OCI-LY1 (cell line): Measurements from ENCODE around the gene PACS2.

Experiments used
- H2AFZ ChIP-seq: fragments of 200-600 bp; sonication (generic), shearing (Covaris generic); 2 replicates; pipeline ENCODE4 v1.6.0; 2014; ENCODE audit warnings: antibody characterized with exemption, mild to moderate bottlenecking, low read length
- H3F3A ChIP-seq: fragments of 200-600 bp; sonication (generic), shearing (Covaris generic); 2 replicates; pipeline ENCODE4 v1.6.0; 2014; ENCODE audit warnings: mild to moderate bottlenecking, antibody characterized with exemption, low read length, moderate library complexity; ENCODE audit not compliant: insufficient read depth
- H3K27ac ChIP-seq: fragments of 200-600 bp; sonication (generic); 2 replicates; pipeline ENCODE4 v1.5.1; 2014; ENCODE audit warnings: low read length, mixed run types, mild to moderate bottlenecking, low read depth; ENCODE audit not compliant: poor library complexity, severe bottlenecking
- H3K27me3 ChIP-seq: fragments of 200-600 bp; sonication (generic); 2 replicates; pipeline ENCODE4 v1.6.0; 2014; ENCODE audit warnings: antibody characterized with exemption, mild to moderate bottlenecking, low read length, moderate library complexity; ENCODE audit not compliant: insufficient read depth
- H3K36me3 ChIP-seq: fragments of 200-600 bp; sonication (generic); 2 replicates; pipeline ENCODE4 v1.6.1; 2014; ENCODE audit warnings: mild to moderate bottlenecking, antibody characterized with exemption, low read length, moderate library complexity, mixed read lengths; ENCODE audit not compliant: insufficient read depth
- H3K4me1 ChIP-seq: fragments of 200-600 bp; sonication (generic); 2 replicates; pipeline ENCODE4 v1.5.1; 2014; ENCODE audit warnings: mild to moderate bottlenecking, low read length, moderate library complexity; ENCODE audit not compliant: insufficient read depth, severe bottlenecking
- H3K4me2 ChIP-seq: fragments of 200-600 bp; sonication (generic), shearing (Covaris generic); 2 replicates; pipeline ENCODE4 v1.6.1; 2014; ENCODE audit warnings: low read length
- H3K4me3 ChIP-seq: fragments of 200-600 bp; sonication (generic); 2 replicates; pipeline ENCODE4 v1.5.1; 2014; ENCODE audit warnings: low read length, low read depth, mild to moderate bottlenecking, mixed read lengths; ENCODE audit not compliant: poor library complexity, severe bottlenecking
- H3K79me2 ChIP-seq: fragments of 200-600 bp; shearing (Covaris generic); 2 replicates; pipeline ENCODE4 v1.6.1; 2016; ENCODE audit warnings: mixed run types, low read length, mixed read lengths; ENCODE audit not compliant: insufficient read depth
- H3K9ac ChIP-seq: fragments of 200-600 bp; sonication (generic), shearing (Covaris generic); 2 replicates; pipeline ENCODE4 v1.6.1; 2014; ENCODE audit warnings: mild to moderate bottlenecking, low read length, mixed read lengths
- H3K9me2 ChIP-seq: fragments of 200-600 bp; sonication (generic), shearing (Covaris generic); 2 replicates; pipeline ENCODE4 v1.6.1; 2014; ENCODE audit warnings: low read depth, mild to moderate bottlenecking, low read length, mixed read lengths
- H3K9me3 ChIP-seq: fragments of 200-600 bp; shearing (Covaris generic); 2 replicates; pipeline ENCODE4 v1.6.1; 2014; ENCODE audit warnings: low read length, mixed read lengths
- H4K20me1 ChIP-seq: fragments of 200-600 bp; sonication (generic), shearing (Covaris generic); 2 replicates; pipeline ENCODE4 v1.6.0; 2016; ENCODE audit warnings: mild to moderate bottlenecking, low read length; ENCODE audit not compliant: insufficient read depth
- EZH2 ChIP-seq: fragments of 200-600 bp; sonication (generic), shearing (Covaris generic); IDR thresholded peaks from 2 replicates; pipeline ENCODE4 v1.8.0; 2017; ENCODE audit warnings: borderline replicate concordance, mixed run types, mild to moderate bottlenecking, antibody characterized with exemption, low read length, moderate library complexity, mixed read lengths
- TF ChIP-seq, protein P1 (sequence below): fragments of 200-600 bp; sonication (generic), shearing (Covaris generic); IDR thresholded peaks from 2 replicates; pipeline ENCODE4 v1.5.1; 2017; ENCODE audit warnings: mild to moderate bottlenecking, antibody characterized with exemption, low read length, moderate library complexity, mixed read lengths

PACS2 gene

DNA sequence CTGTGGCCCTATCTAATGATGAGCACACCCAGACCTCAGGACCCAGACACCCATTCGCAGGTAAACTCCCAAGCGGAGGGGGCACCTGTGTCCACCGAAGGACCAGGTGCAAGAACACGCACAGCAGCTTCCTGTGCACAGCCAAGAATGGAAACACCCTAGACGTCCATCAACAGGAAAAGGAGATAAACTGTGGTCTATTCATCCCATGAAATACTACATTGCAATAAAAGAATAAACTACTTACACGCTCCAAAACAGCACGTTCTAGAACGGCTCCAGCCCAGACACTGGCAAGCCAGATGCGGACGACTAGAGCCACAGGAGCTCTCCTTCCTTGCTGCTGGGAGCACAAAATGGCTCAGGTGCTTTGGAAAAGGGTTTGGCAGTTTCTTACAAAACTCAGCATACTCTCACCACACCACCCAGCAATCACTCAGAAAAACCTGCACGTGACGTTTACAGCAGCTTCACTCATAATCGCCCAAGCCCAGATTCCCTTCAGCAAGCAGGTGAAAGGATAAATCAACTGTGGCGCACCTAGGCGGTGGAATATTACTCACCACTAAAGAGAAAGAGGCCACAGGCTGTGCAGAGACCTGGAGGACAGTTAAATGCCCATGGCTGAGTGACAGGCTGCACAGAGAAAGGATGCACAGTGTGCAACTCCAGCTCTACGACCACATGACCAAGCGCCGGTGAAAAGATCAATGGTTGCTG is 34.7 kb upstream of the PACS2 start:
- no peak overlapping the region for H2AFZ ChIP-seq
- H3K27ac ChIP-seq = no peak overlapping the region
- TF ChIP-seq, protein P1, sequence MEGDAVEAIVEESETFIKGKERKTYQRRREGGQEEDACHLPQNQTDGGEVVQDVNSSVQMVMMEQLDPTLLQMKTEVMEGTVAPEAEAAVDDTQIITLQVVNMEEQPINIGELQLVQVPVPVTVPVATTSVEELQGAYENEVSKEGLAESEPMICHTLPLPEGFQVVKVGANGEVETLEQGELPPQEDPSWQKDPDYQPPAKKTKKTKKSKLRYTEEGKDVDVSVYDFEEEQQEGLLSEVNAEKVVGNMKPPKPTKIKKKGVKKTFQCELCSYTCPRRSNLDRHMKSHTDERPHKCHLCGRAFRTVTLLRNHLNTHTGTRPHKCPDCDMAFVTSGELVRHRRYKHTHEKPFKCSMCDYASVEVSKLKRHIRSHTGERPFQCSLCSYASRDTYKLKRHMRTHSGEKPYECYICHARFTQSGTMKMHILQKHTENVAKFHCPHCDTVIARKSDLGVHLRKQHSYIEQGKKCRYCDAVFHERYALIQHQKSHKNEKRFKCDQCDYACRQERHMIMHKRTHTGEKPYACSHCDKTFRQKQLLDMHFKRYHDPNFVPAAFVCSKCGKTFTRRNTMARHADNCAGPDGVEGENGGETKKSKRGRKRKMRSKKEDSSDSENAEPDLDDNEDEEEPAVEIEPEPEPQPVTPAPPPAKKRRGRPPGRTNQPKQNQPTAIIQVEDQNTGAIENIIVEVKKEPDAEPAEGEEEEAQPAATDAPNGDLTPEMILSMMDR = no peak
- TF ChIP-seq EZH2 = no peak
- H3K9me2 ChIP-seq = no peaks in the 10 kb centered on the region
- peaks cover 4% of the 10 kb centered on the region for H3K36me3 ChIP-seq
- H3K4me2 ChIP-seq = no peak overlapping the region
- peaks cover 6% of the 10 kb centered on the region; the same call in 1 of the 2 replicates for H3K27me3 ChIP-seq
- no peaks in the 10 kb centered on the region for H3K79me2 ChIP-seq
- H3K9me3 ChIP-seq = no peaks in the 10 kb centered on the region
- H4K20me1 ChIP-seq = 0 out of 2 replicates have a peak, but pooled peaks cover 4% of the 10 kb centered on the region
- H3K9ac ChIP-seq = no peak overlapping the region
- H3K4me1 ChIP-seq = no peaks in the 10 kb centered on the region
- H3F3A ChIP-seq = no peaks in the 10 kb centered on the region
- no peak overlapping the region for H3K4me3 ChIP-seq

DNA sequence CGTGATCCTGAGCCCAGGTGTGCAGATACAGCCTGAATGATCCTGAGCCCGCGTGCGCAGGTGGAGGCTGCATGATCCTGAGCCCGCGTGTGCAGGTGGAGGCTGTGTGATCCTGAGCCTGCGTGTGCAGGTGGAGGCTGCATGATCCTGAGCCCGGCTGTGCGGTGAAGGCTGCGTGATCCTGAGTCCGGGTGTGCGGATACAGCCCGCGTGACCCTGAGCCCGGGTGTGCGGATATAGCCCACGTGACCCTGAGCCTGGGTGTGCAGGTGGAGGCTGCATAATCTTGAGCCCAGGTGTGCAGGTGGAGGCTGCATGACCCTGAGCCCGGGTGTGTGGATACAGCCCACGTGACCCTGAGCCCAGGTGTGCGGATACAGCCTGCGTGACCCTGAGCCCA is 34.0 kb upstream of the PACS2 start:
- Histone ChIP-seq H3K36me3 (peaks cover 4% of the 10 kb centered on the region), H3K9me3 (no peaks in the 10 kb centered on the region), H3K79me2 (no peaks in the 10 kb centered on the region), H3K4me1 (no peaks in the 10 kb centered on the region), H3K9ac (no peak overlapping the region), H3K4me2 (no peak overlapping the region), H4K20me1 (0 out of 2 replicates have a peak, but pooled peaks cover 7% of the 10 kb centered on the region), H2AFZ (no peak overlapping the region), H3K27ac (no peak overlapping the region), H3K4me3 (no peak overlapping the region), H3F3A (no peaks in the 10 kb centered on the region), H3K27me3 (peaks cover 4% of the 10 kb centered on the region; the same call in 1 of the 2 replicates), H3K9me2 (no peaks in the 10 kb centered on the region)
- no peak for TF ChIP-seq EZH2
- TF ChIP-seq, protein P1 = no peak

- H3K27ac ChIP-seq = no peak overlapping the region
- TF ChIP-seq, protein P1 = peak; percentile 97
- no peak for TF ChIP-seq EZH2
- H3F3A ChIP-seq = no peaks in the 10 kb centered on the region
- H3K27me3 ChIP-seq = peaks cover 4% of the 10 kb centered on the region; the same call in 1 of the 2 replicates
- no peaks in the 10 kb centered on the region for H3K9me3 ChIP-seq
- H2AFZ ChIP-seq = no peak overlapping the region
- no peak overlapping the region for H3K4me2 ChIP-seq
- H3K36me3 ChIP-seq = peaks cover 4% of the 10 kb centered on the region
- no peak overlapping the region for H3K4me3 ChIP-seq
- 0 out of 2 replicates have a peak, but pooled peaks cover 7% of the 10 kb centered on the region for H4K20me1 ChIP-seq
- H3K9ac ChIP-seq = no peak overlapping the region
- H3K9me2 ChIP-seq = no peaks in the 10 kb centered on the region
- H3K79me2 ChIP-seq = no peaks in the 10 kb centered on the region
- no peaks in the 10 kb centered on the region for H3K4me1 ChIP-seq
These were observed 33.0 kb upstream of the PACS2 start for GRCh38 chr14:105281371-105282097.
